Left cardiac atrium (tissue), 4 donors: ENCODE measurements around the gene ADRB1. TPM values are rescaled to one million over a fixed set of nuclear protein-coding genes. Genes with fewer than 3 reads are reported as not detected.
A peak's percentile ranks its signal among the peaks of the same experiment; 100 is the strongest.

Source experiments
- ATAC-seq, 2 donors: fragments of 200-7000 bp; cut with Tn5 transposase; one replicate each; pipeline ENCODE4 v1.9.1; 2020; ENCODE audit warnings: mild to moderate bottlenecking in 2 of 2, moderate library complexity in 2 of 2
- DNase-seq: peaks from one replicate; pipeline ENCODE4 v3.0.0-alpha.2; 2020
- intact Hi-C, 2 donors: fragments of 100-400 bp; cut with DNase I; formaldehyde crosslinking; loops; one replicate each; pipeline versions ENCODE4 v1.14.1 to v1.15.1; 2022 to 2023
- long read RNA-seq: library from polyadenylated mRNA; unstranded; transcript quantifications from one replicate; pipeline ENCODE4 v2.0.0, GENCODE V29; 2021
- total RNA-seq, 2 donors: library from RNA; stranded (reverse); fragmentation: NEBNext Ultra II Directional; extraction: Animal tissue kit (Norgen Biotek cat#: 25700); gene quantifications; one replicate each; pipeline ENCODE4 v1.2.1, GENCODE V29; 2021
- donor health status: DM: no; HTN: yes; CAD: no.
- donor health status: DM: no; HTN: yes; CAD: no; lungs with severe emphysema.
- donor health status: DM: yes; HTN: yes; CAD: no.
- donor health status: Dilated cardiomyopathy.

Gene ADRB1
- total RNA-seq, result 10 to 100 TPM; 53.0 to 60.9 TPM
- long read RNA-seq, partial matches to known transcripts, result 0 of 3 reads
- long read RNA-seq, other reads (novel, unspliced or antisense), result 0 of 3 reads

GRCh38 chr10:114043532-114044246 is at the start of gene ADRB1:
ADRB1 (plus strand) TSS chr10:114043866; CDS start chr10:114044133, 267 bp downstream.
- ATAC-seq (peak; percentile 90 to 91), DNase-seq (peak; percentile 92)
- intact Hi-C loops, result loop anchor here (5.0 to 10.0 kb wide), 2 partner anchors 141 to 189 kb away; partner anchors contain the start of genes DCLRE1A (in 1 of the 2) and NHLRC2 (in 1 of the 2)

DNA sequence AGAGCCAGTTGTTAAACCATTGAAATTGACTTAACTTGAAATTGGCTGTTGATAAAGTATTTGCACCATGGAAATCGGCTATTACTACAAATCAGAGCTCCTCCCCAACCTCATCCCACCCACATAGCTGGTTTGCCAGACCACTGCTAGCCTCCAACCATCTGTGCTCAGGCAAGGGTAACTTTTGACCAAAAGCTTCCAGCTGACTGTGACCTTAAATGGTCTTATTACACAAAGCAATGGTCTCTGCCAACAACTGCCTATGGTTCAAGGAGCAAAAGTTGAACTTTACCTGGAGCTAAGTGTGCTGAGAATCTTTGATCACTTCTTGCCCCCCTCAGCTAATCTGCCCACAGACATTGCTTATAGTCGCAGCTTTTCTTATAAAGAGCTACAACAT is 48.5 kb upstream of the ADRB1 start:
- intact Hi-C loops, result no loop called here
- DNase-seq, result no peak

GRCh38 chr10:113997428-113997827 is 46.2 kb upstream of the ADRB1 start:
- ATAC-seq (no peak), DNase-seq (no peak)

More for the DNA sequence above, 48.5 kb upstream of the ADRB1 start:
- peak; percentile 15 to 42 for ATAC-seq

DNA sequence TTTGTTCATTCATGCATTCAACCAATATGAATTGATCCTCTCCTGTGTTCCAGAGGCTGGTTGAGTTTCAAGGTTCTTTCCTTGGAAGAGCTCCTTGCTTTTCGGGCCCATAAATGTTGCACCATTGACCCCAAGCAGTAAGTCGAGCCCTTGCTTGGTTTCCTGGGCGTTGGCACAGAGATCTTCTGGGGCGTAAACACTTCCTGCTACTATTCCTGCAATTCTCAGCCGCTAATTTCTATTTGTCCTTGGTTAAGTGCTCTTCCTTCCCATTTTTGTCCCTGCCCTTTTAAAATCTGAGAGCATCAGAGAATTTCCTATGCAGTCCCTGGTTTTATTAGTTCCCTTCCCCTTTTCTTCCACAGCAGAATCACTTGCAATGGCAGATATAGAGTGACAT is 44.1 kb upstream of the ADRB1 start:
- peak in 1 of 2 donors; percentile 44 for ATAC-seq
- no peak for DNase-seq
- intact Hi-C loops, result no loop called here

More at GRCh38 chr10:113997428-113997827, 46.2 kb upstream of the ADRB1 start:
- intact Hi-C loops, result no loop called here

- no peak for DNase-seq
- intact Hi-C loops, result no loop called here
- peak in 1 of 2 donors; percentile 58 for ATAC-seq
Measured at GRCh38 chr10:114000457-114001010, 43.1 kb upstream of the ADRB1 start.

- intact Hi-C loops, result no loop called here
- DNase-seq (no peak), ATAC-seq (no peak)
Measured at GRCh38 chr10:114002422-114002821, 41.2 kb upstream of the ADRB1 start.

DNA sequence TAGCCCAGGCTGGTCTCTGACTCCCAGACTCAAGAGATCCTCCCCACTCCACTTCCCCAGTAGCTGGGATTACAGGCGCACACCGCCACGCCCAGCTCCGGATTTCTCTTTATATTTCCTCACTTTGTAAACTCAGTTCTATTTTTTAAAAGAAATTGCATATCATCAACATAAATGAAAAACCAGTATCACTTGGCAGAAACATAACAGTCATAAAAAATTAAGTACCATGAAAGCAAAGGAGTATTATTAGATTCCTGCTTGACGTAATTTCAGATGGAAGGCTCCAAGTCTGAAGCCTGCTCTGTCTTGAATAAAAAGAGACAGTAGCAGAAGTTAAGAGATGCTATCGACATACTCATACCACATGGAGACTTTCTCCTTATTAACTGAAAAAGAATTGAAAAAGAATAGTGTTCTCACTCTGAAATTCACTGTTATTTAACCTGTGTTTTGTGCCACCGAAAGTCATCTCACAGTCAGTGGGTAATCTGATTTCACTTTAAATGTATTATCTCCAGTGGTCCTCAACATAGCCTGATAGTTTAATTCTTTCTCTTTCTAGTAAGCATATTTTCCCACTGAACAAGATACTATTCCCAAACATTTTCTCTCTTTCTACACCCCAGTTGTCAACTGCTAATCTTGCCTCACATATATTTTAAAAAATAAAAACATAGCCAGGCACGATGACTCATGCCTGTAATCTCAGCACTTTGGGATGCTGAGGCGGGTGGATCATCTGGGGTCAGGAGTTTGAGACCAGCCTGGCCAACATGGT is 40.3 kb upstream of the ADRB1 start:
- intact Hi-C loops, result no loop called here
- no peak for DNase-seq
- ATAC-seq, result no peak

GRCh38 chr10:114009281-114009996 is 34.2 kb upstream of the ADRB1 start:
- ATAC-seq, result no peak
- no peak for DNase-seq
- intact Hi-C loops, result no loop called here

- intact Hi-C loops, result no loop called here
- DNase-seq (no peak), ATAC-seq (no peak)
Measured at GRCh38 chr10:114010316-114010715, 33.4 kb upstream of the ADRB1 start.

GRCh38 chr10:114012650-114013049 is 31.0 kb upstream of the ADRB1 start:
- intact Hi-C loops, result no loop called here
- DNase-seq (peak; percentile 33), ATAC-seq (peak in 1 of 2 donors; percentile 65)

DNA sequence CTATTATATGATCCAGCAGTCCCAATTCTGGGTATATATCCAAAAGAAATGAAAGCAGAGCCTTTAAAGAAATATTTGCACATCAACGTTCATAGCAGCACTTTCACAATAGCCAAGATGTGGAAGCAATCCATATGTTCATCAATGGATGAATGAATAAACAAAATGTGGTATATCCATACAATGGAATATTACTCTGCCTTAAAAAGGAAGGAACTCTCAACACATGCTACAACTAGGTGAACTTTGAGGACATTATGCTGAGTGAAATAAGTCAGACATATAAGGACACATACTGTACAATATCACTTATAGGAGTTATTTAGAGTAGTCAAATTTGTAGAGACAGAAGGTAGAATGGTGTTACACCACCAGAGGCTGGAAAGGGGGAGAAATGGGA is 28.0 kb upstream of the ADRB1 start:
- intact Hi-C loops, result no loop called here
- no peak for DNase-seq

DNA sequence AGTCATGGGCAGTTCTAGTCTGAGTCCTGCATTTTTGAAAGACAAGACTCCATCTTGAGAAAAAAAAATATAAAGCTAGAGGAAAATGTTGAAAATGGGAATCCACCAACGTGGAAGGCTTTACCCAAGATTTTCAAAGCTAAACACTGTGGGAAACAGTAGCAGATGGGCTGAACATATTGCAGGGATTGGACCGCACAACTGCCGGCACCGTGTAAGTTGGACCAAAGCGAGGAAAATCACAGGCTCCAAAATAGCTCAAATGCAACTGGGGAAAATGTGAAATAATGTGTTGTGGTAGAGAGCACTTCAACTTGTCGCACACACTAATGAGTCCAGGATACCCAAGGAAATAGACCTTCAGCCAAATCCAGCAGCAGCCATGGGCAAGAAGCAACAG is 26.4 kb upstream of the ADRB1 start:
- intact Hi-C loops, result no loop called here
- DNase-seq (no peak), ATAC-seq (no peak)

More for the DNA sequence above, 28.0 kb upstream of the ADRB1 start:
- ATAC-seq, result no peak

GRCh38 chr10:114017873-114018272 is 25.8 kb upstream of the ADRB1 start:
- intact Hi-C loops, result no loop called here
- ATAC-seq (no peak), DNase-seq (no peak)

- ATAC-seq (no peak), DNase-seq (no peak)
- intact Hi-C loops, result no loop called here
Measured at GRCh38 chr10:114019226-114019625, 24.4 kb upstream of the ADRB1 start.

- intact Hi-C loops, result loop anchor here in 1 of 2 donors (10.0 kb wide), 1 partner anchor 96 kb away; no protein-coding TSS in a partner anchor
- DNase-seq (no peak), ATAC-seq (peak; percentile 15 to 18)
Measured at GRCh38 chr10:114021154-114021553, 22.5 kb upstream of the ADRB1 start.

DNA sequence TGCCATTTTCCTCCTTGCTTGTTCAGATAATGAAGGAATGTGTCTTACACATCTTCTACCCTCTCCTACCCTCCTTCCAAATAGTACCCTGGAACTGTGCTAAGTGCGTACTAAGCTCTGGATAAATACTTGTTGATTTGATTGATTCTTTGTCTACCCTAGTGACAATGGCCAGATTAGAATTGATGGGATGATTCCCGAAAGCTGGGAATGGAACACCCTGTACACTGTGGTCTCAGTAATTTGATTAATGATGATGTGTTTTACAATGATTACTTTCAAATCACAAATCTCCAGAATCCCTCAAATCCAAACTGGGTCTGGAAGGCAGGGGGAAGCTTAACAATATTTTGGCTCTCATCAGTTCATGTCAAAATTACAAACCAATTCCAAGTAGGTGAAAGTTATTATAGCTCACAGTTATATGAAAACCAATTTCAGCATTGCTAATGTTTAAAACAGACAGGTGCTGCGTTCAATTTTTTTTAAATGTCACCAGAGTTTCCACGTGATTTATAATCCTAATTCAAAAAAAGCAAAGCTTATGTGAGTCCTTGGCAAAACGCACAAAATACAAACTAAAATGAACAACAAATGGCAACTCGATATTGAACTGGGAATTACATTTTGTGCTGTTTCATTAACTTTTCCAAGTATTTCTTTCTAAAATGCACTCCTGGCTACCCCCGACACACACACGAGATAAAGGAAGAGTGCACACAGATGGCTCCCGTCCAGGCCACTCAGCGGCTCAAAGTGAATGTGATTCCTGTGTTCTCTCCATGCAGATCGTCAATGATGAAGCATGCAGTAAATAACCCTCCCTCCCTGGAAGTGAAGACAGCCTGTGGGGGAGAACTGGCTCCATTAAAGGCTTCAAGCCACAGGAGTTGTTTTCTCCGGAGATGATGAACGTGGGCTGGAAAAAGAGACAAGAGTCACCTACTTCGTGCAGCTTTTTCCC is 21.7 kb upstream of the ADRB1 start:
- ATAC-seq, result peak; percentile 84 to 88

GRCh38 chr10:114022766-114023597 is 20.7 kb upstream of the ADRB1 start:
- no peak for DNase-seq
- peak; percentile 17 to 24 for ATAC-seq
- intact Hi-C loops, result loop anchor here in 1 of 2 donors (10.0 kb wide), 1 partner anchor 98 kb away; no protein-coding TSS in a partner anchor

More for the DNA sequence above, 21.7 kb upstream of the ADRB1 start:
- intact Hi-C loops, result loop anchor here in 1 of 2 donors (10.0 kb wide), 1 partner anchor 97 kb away; no protein-coding TSS in a partner anchor
- DNase-seq, result peak; percentile 62
